ENCODE results near the gene TRPC4AP.

DNA sequence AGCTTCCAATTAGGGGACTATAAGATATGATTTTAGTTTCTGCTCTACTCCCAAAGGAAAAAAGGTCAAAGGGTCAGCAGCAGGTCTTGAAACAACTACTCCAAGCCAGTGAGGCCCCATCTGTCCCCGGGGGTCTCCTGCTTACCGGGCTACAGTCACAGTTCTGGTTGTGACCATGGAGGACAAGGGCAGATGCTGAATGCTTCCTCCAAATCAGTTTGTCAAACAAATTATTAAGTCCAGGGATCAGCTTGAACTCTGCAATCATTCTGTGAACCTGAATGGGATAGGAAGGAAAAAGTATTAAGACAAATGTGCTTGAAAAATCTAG, 76.8 kb downstream of the TRPC4AP start:
- no peak for TF ChIP-seq CTCF (IDR thresholded peaks at IDR 0.05)
- no peak for TF ChIP-seq POLR2AphosphoS5 (IDR thresholded peaks at IDR 0.05; ENCODE audit: insufficient read depth in 1 of 2, low read depth in 1 of 2)
- TF ChIP-seq POLR2A (IDR thresholded peaks at IDR 0.05) = no peak
